H1 (cell line): ENCODE data around the gene DSCAM. TPM values are rescaled to one million over a fixed set of nuclear protein-coding genes. Genes with fewer than 3 reads are reported as not detected.

ENCODE experiments used
- CREB1 ChIP-seq: IDR thresholded peaks from 2 replicates; pipeline ENCODE4 v1.6.1; 2012; ENCODE audit warnings: inconsistent platforms
- E2F6 ChIP-seq: IDR thresholded peaks from 2 replicates; pipeline ENCODE4 v1.6.1; 2012; ENCODE audit warnings: inconsistent platforms
- MAX ChIP-seq: IDR thresholded peaks from 2 replicates; pipeline ENCODE4 v1.6.1; 2012; ENCODE audit warnings: inconsistent platforms
- POLR2A ChIP-seq, 2 experiments: IDR thresholded peaks; 1 replicate in 1 of 2; 2 replicates in 1 of 2; pipeline ENCODE4 v1.6.1; 2011; ENCODE audit warnings: low read depth in 2 of 2, low read length in 2 of 2, mild to moderate bottlenecking in 2 of 2; ENCODE audit errors: control extremely low read depth in 1 of 2
- RAD21 ChIP-seq, 2 experiments: IDR thresholded peaks in 1 of 2; conservative IDR thresholded peaks in 1 of 2; 2 replicates each; pipeline ENCODE4 v1.6.1; 2011; ENCODE audit warnings: low read depth in 2 of 2, low read length in 2 of 2, improper control_type of control experiment in 1 of 2, inconsistent platforms in 1 of 2, mild to moderate bottlenecking in 1 of 2, moderate library complexity in 1 of 2
- RXRA ChIP-seq: IDR thresholded peaks from 2 replicates; pipeline ENCODE4 v1.6.1; 2011; ENCODE audit warnings: low read depth, mild to moderate bottlenecking, low read length, moderate library complexity; ENCODE audit not compliant: insufficient read depth
- SRF ChIP-seq: IDR thresholded peaks from 2 replicates; pipeline ENCODE4 v1.6.1; 2011; ENCODE audit warnings: mild to moderate bottlenecking, low read depth, low read length, moderate library complexity
- polyA plus RNA-seq, 7 experiments: library from polyadenylated mRNA; depleted of rRNA in 3 of 7; stranded (reverse) in 5 of 7; unstranded in 2 of 7; fragments of >200 nt in 5 of 7; fragments of 200-250 nt in 2 of 7; gene quantifications; 1 replicate in 5 of 7; 2 replicates in 1 of 7; 4 replicates in 1 of 7; pipeline versions ENCODE4 v1.2.1 to v1.2.3, GENCODE V29; 2011 to 2013; ENCODE audit warnings: missing spikeins in 2 of 7, mixed read lengths in 2 of 7
- total RNA-seq: library from RNA; stranded (reverse); fragmentation: NEBNext Ultra II Directional; extraction: Animal tissue kit (Norgen Biotek cat#: 25700); gene quantifications from 2 replicates; pipeline ENCODE4 v1.2.1, GENCODE V29; 2021

The DSCAM gene
- total and polyA plus RNA-seq, 2 of the 8 experiments (the other 6 are each of a cell fraction or from before 2014, with no cell fraction given) = 0.02 to 0.15 TPM

GRCh38 chr21:40117236-40117635, 729.7 kb downstream of the DSCAM start (continued):
- no peak for TF ChIP-seq MAX
- TF ChIP-seq RAD21 (IDR thresholded peaks at IDR 0.05 in 1 of 2, conservative IDR thresholded peaks at IDR 0.05 in 1 of 2; ENCODE audit: low read depth in 2 of 2, low read length in 2 of 2) = no peak
- no peak for TF ChIP-seq SRF
- TF ChIP-seq POLR2A (IDR thresholded peaks at IDR 0.05; ENCODE audit: control extremely low read depth in 1 of 2, low read depth in 2 of 2, low read length in 2 of 2) = no peak
- no peak for TF ChIP-seq CREB1
- TF ChIP-seq E2F6 = no peak
- TF ChIP-seq RXRA = no peak
